Cardiac fibroblast (primary cell): Measurements from ENCODE around the gene LRP1B.

Experiments
- DNase-seq, 2 donors: peaks; one replicate each; pipeline versions ENCODE4 v3.0.0 to v3.0.0-alpha.2; 2010; ENCODE audit warnings: low read depth in 2 of 2
- H3K4me3 ChIP-seq, 2 donors: replicated peaks in 1 of 2; 1 replicate in 1 of 2; 2 replicates in 1 of 2; pipeline ENCODE4 v1.5.1; 2011; ENCODE audit warnings: low read depth in 2 of 2, low read length in 2 of 2, mild to moderate bottlenecking in 2 of 2, moderate library complexity in 1 of 2
- CTCF ChIP-seq: IDR thresholded peaks from one replicate; pipeline ENCODE4 v1.5.1; 2011; ENCODE audit warnings: low read depth, mild to moderate bottlenecking, low read length, inconsistent platforms

LRP1B gene

GRCh38 chr2:140842110-140842509 is 1288.7 kb downstream of the LRP1B start:
- H3K4me3 ChIP-seq, result no peak overlapping the region
- DNase-seq, result no peak
- no peak for TF ChIP-seq CTCF

- TF ChIP-seq CTCF, result no peak
- DNase-seq, result no peak
- no peak overlapping the region for H3K4me3 ChIP-seq
Observed at GRCh38 chr2:140841141-140841540, 1289.7 kb downstream of the LRP1B start.

- no peak for DNase-seq
- H3K4me3 ChIP-seq, result no peak overlapping the region
- no peak for TF ChIP-seq CTCF
Observed at GRCh38 chr2:140836826-140837225, 1294.0 kb downstream of the LRP1B start.

- no peak overlapping the region for H3K4me3 ChIP-seq
- TF ChIP-seq CTCF, result no peak
- no peak for DNase-seq
Observed at GRCh38 chr2:140835079-140835478, 1295.7 kb downstream of the LRP1B start.

- no peak for TF ChIP-seq CTCF
- H3K4me3 ChIP-seq, result no peak overlapping the region
- no peak for DNase-seq
Observed at GRCh38 chr2:140814141-140814540, 1316.7 kb downstream of the LRP1B start.

GRCh38 chr2:140808820-140809219 is 1322.0 kb downstream of the LRP1B start:
- TF ChIP-seq CTCF, result no peak
- no peak for DNase-seq
- no peak overlapping the region for H3K4me3 ChIP-seq

- no peak for TF ChIP-seq CTCF
- DNase-seq, result no peak
- H3K4me3 ChIP-seq, result no peak overlapping the region
Observed at GRCh38 chr2:140808211-140808610, 1322.6 kb downstream of the LRP1B start.
